Measurements from ENCODE around the gene TPCN1. TPM values are rescaled to one million over a fixed set of nuclear protein-coding genes. Genes with fewer than 3 reads are reported as not detected.

Gene TPCN1
- total RNA-seq, 1 donor from 2014 or later, result 37.1 TPM

- DNase-seq (ENCODE audit: low spot score), result no peak
These were observed 112.1 kb downstream of the TPCN1 start for GRCh38 chr12:113333418-113333750.

DNA sequence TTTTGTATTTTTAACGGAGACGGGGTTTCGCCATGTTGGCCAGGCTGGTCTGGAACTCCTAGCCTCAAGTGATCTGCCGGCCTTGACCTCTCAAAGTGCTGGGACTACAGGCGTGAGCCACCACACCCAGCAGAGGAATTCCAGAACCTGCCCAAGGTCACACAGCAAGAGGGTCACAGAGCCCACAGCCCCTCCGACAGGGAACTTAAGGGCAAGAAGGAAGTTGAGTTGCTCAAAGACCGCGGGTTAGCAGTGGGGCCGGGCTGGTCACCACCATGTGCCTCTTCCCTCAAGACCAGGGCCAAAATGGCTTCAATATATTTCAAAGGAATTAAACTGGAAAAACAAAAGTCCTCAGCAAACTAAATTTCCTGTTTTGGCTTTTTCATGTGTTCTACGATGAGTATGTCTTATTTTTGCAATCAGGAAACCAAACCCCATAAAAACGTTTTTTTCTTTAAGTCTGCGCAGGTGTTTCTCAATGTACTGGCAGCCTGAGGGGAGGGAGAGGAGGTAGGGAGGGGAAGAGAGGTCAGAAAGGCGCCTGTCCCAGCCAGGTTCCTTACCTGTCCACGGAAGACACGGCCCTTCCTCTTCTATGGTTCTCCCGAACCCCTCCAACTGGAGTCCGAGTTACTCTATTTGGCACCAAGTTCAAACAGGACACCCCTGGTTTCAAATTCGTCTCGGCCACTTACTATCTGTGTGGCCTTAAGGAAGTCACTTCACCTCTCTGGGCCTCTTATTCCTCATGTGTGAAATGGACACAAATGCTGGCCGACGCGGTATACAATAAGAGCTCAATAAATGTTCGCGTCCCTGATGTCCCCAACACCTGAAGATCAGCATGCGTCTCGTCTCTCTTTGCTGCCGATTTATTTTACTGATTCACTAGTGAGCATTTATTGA lies 112.9 kb downstream of the TPCN1 start:
- DNase-seq (ENCODE audit: low spot score), result no peak

GRCh38 chr12:113334786-113335539 lies 113.7 kb downstream of the TPCN1 start, which contains the start of gene SLC8B1:
TSS of gene SLC8B1 (minus strand) at chr12:113335109. CDS start at chr12:113332878, 2,231 bp downstream.
- peak; percentile 97 for DNase-seq (ENCODE audit: low spot score)

GRCh38 chr12:113339540-113339939 lies 118.3 kb downstream of the TPCN1 start:
- no peak for DNase-seq (ENCODE audit: low spot score)

GRCh38 chr12:113340061-113340460 lies 118.8 kb downstream of the TPCN1 start:
- no peak for DNase-seq (ENCODE audit: low spot score)

DNA sequence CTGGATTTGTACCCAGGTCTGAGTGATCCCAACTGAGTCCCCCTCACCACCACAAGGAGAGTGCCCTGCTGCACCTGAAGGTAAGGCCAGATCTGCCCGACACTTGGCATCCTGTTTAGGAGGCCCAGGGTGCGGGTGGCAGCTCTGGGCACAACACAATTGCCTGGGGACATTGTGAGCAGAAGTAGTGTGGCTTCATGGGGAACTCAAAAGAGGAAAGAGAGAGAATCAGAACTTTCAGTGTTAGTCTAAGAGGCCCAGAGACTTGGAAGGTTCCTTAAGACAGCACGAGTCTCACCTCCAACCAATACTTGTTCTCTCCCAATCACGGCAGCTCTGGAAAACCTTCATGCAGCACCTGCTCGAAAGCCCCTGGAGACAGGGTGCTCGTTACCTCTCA lies 120.3 kb downstream of the TPCN1 start:
- no peak for DNase-seq (ENCODE audit: low spot score)

DNA sequence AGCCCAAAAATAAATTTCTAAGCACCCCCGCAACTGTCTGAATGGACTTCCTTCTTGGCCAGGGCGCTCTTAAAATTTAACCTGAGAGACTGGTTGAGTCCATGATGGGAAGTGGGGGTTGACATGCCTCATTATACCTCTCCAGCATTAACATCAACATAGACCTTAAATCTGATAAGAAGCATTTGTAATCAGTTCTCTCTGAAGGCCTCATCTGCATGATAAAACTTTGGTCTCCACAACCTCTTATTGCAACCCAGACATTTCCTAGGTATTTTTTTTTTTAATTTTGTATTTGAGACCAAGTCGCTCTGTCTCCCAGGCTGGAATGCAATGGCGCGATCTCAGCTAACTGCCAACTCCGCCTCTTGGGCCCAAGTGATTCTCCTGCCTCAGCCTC lies 124.1 kb downstream of the TPCN1 start:
- DNase-seq (ENCODE audit: low spot score), result no peak

- no peak for DNase-seq (ENCODE audit: low spot score)
These were observed 125.1 kb downstream of the TPCN1 start for GRCh38 chr12:113346353-113346752.

GRCh38 chr12:113347107-113347506 lies 125.8 kb downstream of the TPCN1 start:
- no peak for DNase-seq (ENCODE audit: low spot score)

DNA sequence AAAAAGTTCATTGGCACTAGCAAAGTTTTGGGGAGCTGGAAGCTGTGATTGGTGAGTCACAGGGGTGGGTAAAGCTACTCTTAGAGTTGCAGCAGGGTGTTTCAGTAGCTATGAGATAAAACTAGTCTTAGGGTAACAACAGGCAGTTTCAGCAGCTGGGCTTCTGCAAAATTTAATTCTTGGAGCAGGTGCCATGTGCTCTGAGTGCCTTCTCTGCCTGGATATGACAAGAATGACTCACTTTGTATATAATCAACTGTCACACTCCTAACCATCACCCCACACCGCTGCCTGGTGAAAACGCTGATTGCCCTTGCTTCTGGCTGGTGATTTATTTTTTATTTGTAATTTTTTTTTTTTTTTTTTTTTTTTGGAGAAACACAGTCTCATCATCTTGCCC lies 126.6 kb downstream of the TPCN1 start:
- no peak for DNase-seq (ENCODE audit: low spot score)

Small RNA genes lying within 50 kb of the gene (microRNA-seq; reads per million reads assigned to microRNA genes)
- gene MIR6762 (ENCODE audit: borderline number of aligned reads), result not detected

Other genes starting within 250 kb of the TPCN1 start
- gene OAS2, start 242.9 kb upstream of the TPCN1 start, total RNA-seq, result 36.6 TPM
- 69.9 TPM for gene DTX1, start 164.7 kb upstream of the TPCN1 start, total RNA-seq
- gene RASAL1, start 85.7 kb upstream of the TPCN1 start, total RNA-seq, result not detected
- gene CFAP73, start 71.7 kb upstream of the TPCN1 start, total RNA-seq, result not detected
- gene DDX54, start 36.0 kb upstream of the TPCN1 start, total RNA-seq, result 46.3 TPM
- 9.9 TPM for gene RITA1, start 35.7 kb upstream of the TPCN1 start, total RNA-seq
- gene SLC8B1, start 113.6 kb downstream of the TPCN1 start, total RNA-seq, result 28.5 TPM
- 62.9 TPM for gene PLBD2, start 137.1 kb downstream of the TPCN1 start, total RNA-seq
- gene SDS, start 182.4 kb downstream of the TPCN1 start, total RNA-seq, result 4.3 TPM
- 5.7 TPM for gene SDSL, start 200.9 kb downstream of the TPCN1 start, total RNA-seq